ENCODE data around the gene ATF2. TPM values are rescaled to one million over a fixed set of nuclear protein-coding genes. Genes with fewer than 3 reads are reported as not detected.
"Not testable (repeated sequence)": the region's sequence is repeated elsewhere in the genome, so short reads cannot be mapped to it uniquely, and the experiment has no call there.

Gene ATF2
- total RNA-seq, 2 experiments from 2014 or later: 52.2 to 67.5 TPM

DNA sequence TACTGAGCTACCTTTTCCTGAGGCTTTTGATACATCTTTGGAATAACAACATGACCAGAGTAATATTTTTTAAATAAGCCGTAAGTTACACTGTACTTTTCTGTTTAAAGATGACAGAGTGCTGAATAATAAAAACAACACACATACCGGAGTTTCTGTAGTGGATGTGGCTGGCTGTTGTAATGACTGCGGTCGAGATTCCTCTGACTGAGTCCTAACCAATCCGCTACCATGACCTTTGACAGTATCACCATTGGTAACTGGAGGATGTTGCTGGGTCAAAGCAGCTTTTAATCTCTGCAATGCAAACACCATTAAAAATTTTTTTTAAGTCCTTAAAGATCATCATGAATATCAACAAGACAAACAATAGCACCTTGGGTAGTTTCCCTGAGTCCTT, 70.7 kb downstream of the ATF2 start:
- POLR2A ChIA-PET: no interaction called here
- no peak for ATAC-seq
- peaks cover 12% of the 10 kb centered on the region for H3K36me3 Mint-ChIP-seq (ENCODE audit: low read depth)
- intact Hi-C loops (cut with DNase I, micrococcal nuclease): no loop called here
- H3K27me3 Mint-ChIP-seq: no peaks in the 10 kb centered on the region
- H3K9me3 Mint-ChIP-seq (ENCODE audit: low read depth): no peaks in the 10 kb centered on the region
- CTCF ChIA-PET: no interaction called here
- no peaks in the 10 kb centered on the region for H3K4me1 Mint-ChIP-seq
- H3K4me3 Mint-ChIP-seq: no peak overlapping the region
- H3K27ac Mint-ChIP-seq: no peak overlapping the region
- no peak for DNase-seq

DNA sequence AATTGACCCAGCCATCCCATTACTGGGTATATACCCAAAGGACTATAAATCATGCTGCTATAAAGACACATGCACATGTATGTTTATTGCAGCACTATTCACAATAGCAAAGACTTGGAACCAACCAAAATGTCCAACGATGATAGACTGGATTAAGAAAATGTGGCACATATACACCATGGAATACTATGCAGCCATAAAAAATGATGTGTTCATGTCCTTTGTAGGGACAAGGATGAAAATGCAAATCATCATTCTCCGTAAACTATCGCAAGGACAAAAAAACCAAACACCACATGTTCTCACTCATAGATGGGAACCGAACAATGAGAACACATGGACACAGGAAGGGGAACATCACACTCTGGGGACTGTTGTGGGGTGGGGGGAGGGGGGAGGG, 83.9 kb downstream of the ATF2 start:
- ATAC-seq; H3K4me1 Mint-ChIP-seq; DNase-seq; POLR2A ChIA-PET; H3K4me3 Mint-ChIP-seq; H3K27me3 Mint-ChIP-seq; intact Hi-C loops (cut with DNase I, micrococcal nuclease); H3K27ac Mint-ChIP-seq; H3K9me3 Mint-ChIP-seq (ENCODE audit: low read depth); CTCF ChIA-PET: not testable (repeated sequence)
- peaks cover 44% of the 10 kb centered on the region for H3K36me3 Mint-ChIP-seq (ENCODE audit: low read depth)

DNA sequence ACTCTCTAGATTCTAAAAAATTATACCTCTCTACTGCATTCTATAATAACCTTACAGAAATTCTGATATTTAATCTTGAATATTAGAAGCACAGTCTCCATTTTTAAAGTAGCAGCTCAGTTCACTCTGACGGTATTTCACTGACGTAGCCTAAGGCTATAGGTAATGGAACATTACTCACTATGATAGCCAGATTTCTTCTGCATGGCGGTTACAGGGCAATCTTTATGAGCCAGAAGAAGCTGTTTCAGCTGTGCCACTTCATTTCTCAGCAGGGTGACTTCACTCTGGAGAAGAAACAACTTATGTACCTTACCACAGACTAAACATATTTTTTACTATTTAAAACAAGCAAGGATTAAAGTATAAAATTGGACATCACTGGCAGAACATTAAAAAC, 87.5 kb downstream of the ATF2 start:
- Mint-ChIP-seq H3K36me3 (ENCODE audit: low read depth) (peaks cover 63% of the 10 kb centered on the region), H3K4me3 (no peak overlapping the region), H3K27ac (no peak overlapping the region), H3K4me1 (no peaks in the 10 kb centered on the region), H3K27me3 (no peaks in the 10 kb centered on the region), H3K9me3 (ENCODE audit: low read depth) (no peaks in the 10 kb centered on the region)
- intact Hi-C loops (cut with DNase I, micrococcal nuclease): no loop called here
- ATAC-seq: no peak
- POLR2A ChIA-PET: no interaction called here
- CTCF ChIA-PET: interaction anchor here (1.0 to 1.5 kb wide), 4 partner anchors 22 to 205 kb away, joined by 3 to 4 read pairs (median 4); no protein-coding TSS in a partner anchor
- DNase-seq: no peak

DNA sequence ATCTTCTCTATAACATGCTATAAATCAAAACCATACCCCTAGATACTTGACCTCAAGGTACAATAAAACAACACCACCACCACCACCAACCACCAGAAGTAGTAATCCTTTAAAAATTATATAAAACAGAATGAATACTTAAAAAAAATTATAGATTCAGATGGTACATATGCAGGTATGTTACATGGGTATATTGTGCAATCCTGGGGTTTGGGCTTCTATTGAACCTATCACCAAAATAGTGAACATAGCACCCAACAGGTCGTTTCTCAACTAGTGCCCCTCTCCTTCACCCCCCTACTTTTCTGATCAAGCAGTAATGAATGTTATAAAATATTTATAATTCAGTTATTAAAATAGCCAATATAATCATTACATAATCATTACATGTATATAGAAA, 91.7 kb downstream of the ATF2 start:
- H3K27me3 Mint-ChIP-seq: no peaks in the 10 kb centered on the region
- intact Hi-C loops (cut with DNase I, micrococcal nuclease): no loop called here
- no peak overlapping the region for H3K27ac Mint-ChIP-seq
- no peaks in the 10 kb centered on the region for H3K4me1 Mint-ChIP-seq
- no peaks in the 10 kb centered on the region for H3K9me3 Mint-ChIP-seq (ENCODE audit: low read depth)
- peaks cover 54% of the 10 kb centered on the region for H3K36me3 Mint-ChIP-seq (ENCODE audit: low read depth)
- ATAC-seq (no peak), DNase-seq (no peak)
- POLR2A ChIA-PET: interaction anchor here (0.7 kb wide), 1 partner anchor 39 kb away, joined by 3 read pairs; no protein-coding TSS in a partner anchor
- no peak overlapping the region for H3K4me3 Mint-ChIP-seq
- CTCF ChIA-PET: interaction anchor here (0.7 kb wide), 1 partner anchor 332 kb away, joined by 4 read pairs; no protein-coding TSS in a partner anchor

DNA sequence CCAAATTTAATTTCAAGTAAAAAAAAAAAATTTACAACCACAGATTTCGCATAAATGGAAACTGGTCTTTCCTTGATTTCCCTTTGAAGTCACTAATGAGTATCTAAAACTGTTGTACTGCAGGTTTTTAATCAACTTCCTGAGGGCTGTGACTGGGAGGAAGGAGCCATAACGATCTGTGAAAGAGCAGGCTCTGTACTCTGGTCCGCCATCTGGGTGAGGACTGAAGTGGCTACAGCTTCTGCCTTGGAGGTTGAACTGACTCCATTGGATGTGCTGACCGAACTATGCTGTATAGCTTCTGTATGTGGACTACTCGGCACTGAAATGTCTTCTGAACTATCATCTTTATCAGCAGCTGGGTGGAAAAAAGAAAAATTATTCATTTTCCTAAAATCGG, 93.5 kb downstream of the ATF2 start:
- ChIA-PET CTCF (no interaction called here), POLR2A (no interaction called here)
- DNase-seq: no peak
- Mint-ChIP-seq H3K9me3 (ENCODE audit: low read depth) (no peaks in the 10 kb centered on the region), H3K36me3 (ENCODE audit: low read depth) (peaks cover 40% of the 10 kb centered on the region), H3K27me3 (no peaks in the 10 kb centered on the region), H3K4me1 (no peaks in the 10 kb centered on the region), H3K4me3 (no peak overlapping the region), H3K27ac (no peak overlapping the region)
- no peak for ATAC-seq
- intact Hi-C loops (cut with DNase I, micrococcal nuclease): no loop called here

DNA sequence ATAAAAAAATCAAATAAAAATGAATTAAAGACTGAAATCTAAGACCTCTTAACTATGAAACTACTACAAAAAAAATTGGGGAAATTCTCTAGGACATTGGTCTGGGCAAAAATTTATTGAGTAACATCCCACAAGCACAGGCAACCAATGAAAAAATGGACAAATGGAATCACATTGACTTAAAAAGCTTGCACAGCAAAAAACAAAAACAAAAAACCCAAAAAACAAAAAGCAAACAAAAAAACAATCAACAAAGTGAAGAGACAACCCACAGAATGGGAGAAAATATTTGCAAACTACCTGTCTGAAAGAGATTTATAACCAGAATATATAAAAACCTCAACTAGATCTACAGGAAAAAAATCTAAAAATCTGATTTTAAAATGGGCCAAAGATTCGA, 99.5 kb downstream of the ATF2 start:
- H3K9me3 Mint-ChIP-seq (ENCODE audit: low read depth): no peaks in the 10 kb centered on the region
- ChIA-PET CTCF (no interaction called here), POLR2A (no interaction called here)
- ATAC-seq (no peak), DNase-seq (no peak)
- H3K27ac Mint-ChIP-seq: no peak overlapping the region
- H3K36me3 Mint-ChIP-seq (ENCODE audit: low read depth): peaks cover 24% of the 10 kb centered on the region
- H3K4me1 Mint-ChIP-seq: peaks cover 3% of the 10 kb centered on the region
- intact Hi-C loops (cut with DNase I, micrococcal nuclease): no loop called here
- no peaks in the 10 kb centered on the region for H3K27me3 Mint-ChIP-seq
- H3K4me3 Mint-ChIP-seq: no peak overlapping the region

DNA sequence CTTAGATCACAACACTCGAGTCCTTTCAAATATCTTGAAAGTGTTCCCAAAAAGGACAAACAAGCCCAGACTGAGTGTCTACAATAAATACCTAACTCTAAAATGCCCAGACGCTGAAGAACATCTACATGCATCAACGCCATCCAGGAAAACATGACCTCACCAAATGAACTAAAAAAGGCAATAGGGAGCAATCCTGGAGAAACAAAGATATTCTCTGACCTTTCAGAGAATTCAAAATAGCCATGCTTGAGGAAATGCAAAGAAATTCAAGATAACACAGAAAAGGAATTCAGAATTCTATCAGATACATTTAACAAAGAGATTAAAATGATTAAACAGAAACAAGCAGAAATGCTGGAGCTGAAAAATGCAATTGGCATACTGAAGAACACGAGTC, 101.6 kb downstream of the ATF2 start:
- H3K27me3 Mint-ChIP-seq: no peaks in the 10 kb centered on the region
- intact Hi-C loops (cut with DNase I, micrococcal nuclease): no loop called here
- POLR2A ChIA-PET: no interaction called here
- CTCF ChIA-PET: no interaction called here
- no peak overlapping the region for H3K27ac Mint-ChIP-seq
- no peak for ATAC-seq
- peaks cover 19% of the 10 kb centered on the region for H3K36me3 Mint-ChIP-seq (ENCODE audit: low read depth)
- H3K9me3 Mint-ChIP-seq (ENCODE audit: low read depth): no peaks in the 10 kb centered on the region
- no peak for DNase-seq
- H3K4me3 Mint-ChIP-seq: no peak overlapping the region
- peaks cover 7% of the 10 kb centered on the region for H3K4me1 Mint-ChIP-seq

DNA sequence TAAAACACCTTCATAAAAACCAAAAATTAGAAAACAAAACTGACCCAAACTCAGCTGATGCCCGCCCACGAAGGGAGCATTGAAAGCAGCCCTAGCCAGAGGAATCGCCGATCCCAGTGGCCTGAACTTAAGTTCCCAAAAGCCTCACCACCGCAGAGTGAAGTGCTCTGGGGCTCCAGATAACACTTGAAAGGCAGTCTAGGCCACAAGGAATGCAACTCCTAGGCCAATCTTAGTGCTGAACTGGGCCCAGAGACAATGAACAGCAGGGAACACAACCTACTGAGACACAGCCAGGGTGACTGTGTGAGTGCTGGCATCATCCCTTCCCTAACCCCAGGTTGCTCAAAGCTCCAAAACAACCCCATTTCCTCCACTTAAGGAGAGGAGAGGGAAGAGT, 103.2 kb downstream of the ATF2 start:
- ChIA-PET CTCF (no interaction called here), POLR2A (no interaction called here)
- H3K27me3 Mint-ChIP-seq: no peaks in the 10 kb centered on the region

DNA sequence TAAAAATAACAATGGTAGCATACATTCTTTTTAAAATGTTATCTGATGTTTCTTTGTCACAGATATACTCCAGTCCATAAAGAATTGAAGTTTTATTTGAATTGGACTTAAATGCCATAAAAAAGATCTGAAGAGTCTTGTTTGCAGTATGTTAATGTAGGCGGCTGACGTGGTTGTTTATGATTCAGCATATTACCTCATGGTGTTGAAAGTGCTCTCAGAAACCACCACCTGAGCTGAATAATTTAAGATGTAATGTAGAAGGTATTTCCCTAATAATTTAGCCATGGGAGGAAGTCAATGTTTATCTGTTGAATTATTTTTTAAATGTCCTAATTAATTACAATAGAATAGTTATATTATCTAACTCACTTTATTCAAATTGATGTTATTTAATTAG, 104.3 kb downstream of the ATF2 start:
- H3K27ac Mint-ChIP-seq: no peak overlapping the region
- no peak overlapping the region for H3K4me3 Mint-ChIP-seq
- no peaks in the 10 kb centered on the region for H3K9me3 Mint-ChIP-seq (ENCODE audit: low read depth)
- H3K27me3 Mint-ChIP-seq: no peaks in the 10 kb centered on the region
- peaks cover 25% of the 10 kb centered on the region for H3K36me3 Mint-ChIP-seq (ENCODE audit: low read depth)
- ChIA-PET POLR2A (no interaction called here), CTCF (no interaction called here)
- DNase-seq: no peak
- H3K4me1 Mint-ChIP-seq: peaks cover 7% of the 10 kb centered on the region
- no peak for ATAC-seq
- intact Hi-C loops (cut with DNase I, micrococcal nuclease): no loop called here

More for the DNA sequence above, 103.2 kb downstream of the ATF2 start:
- no peak for DNase-seq
- H3K4me1 Mint-ChIP-seq: peaks cover 7% of the 10 kb centered on the region
- no peak for ATAC-seq
- intact Hi-C loops (cut with DNase I, micrococcal nuclease): no loop called here
- peaks cover 19% of the 10 kb centered on the region for H3K36me3 Mint-ChIP-seq (ENCODE audit: low read depth)
- H3K4me3 Mint-ChIP-seq: no peak overlapping the region
- H3K27ac Mint-ChIP-seq: no peak overlapping the region
- no peaks in the 10 kb centered on the region for H3K9me3 Mint-ChIP-seq (ENCODE audit: low read depth)

DNA sequence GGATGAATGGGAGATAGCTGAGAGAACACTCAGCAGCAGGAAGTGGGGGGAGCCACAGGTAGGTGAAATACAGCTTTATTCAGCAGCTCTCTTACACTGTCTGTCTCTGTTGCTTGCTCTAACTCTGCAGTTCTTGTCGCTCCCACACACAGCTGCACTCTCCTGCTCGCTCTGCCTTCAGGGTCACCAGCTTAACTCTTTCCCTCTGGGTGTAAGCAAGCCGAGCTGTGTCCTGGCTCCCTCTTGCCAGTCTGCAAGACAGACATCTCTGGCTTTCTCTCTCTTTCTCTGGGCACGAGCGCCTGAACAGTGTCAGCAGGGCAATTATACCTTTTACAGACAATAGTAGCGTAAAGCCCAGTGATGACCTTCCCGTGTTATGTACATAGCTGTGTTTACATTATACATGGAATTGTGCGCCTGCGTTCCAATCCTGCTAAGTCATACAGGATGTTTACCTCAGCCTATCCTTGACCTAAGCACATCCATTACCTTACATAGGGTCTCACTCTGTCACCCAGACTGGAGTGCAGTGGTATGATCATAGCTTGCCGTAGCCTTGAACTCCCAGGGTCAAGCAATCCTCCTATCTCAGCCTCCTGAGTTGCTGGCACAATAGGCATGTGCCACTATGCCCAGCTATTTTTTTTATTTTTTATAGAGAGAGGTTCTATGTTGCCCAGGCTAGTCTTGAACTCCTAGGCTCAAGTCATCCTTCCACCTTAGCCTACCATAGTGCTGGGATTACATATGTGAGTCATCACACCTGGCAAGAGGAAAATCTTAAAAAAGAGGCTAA, 105.0 kb downstream of the ATF2 start:
- no peak for DNase-seq
- H3K4me1 Mint-ChIP-seq: peaks cover 7% of the 10 kb centered on the region
- no peak for ATAC-seq
- intact Hi-C loops (cut with DNase I, micrococcal nuclease): no loop called here
- no peaks in the 10 kb centered on the region for H3K27me3 Mint-ChIP-seq
- no peaks in the 10 kb centered on the region for H3K9me3 Mint-ChIP-seq (ENCODE audit: low read depth)
- H3K4me3 Mint-ChIP-seq: no peak overlapping the region
- ChIA-PET CTCF (no interaction called here), POLR2A (interaction anchor here (0.6 to 1.2 kb wide), 2 partner anchors 26 to 205 kb away, joined by 3 read pairs; no protein-coding TSS in a partner anchor)
- peaks cover 25% of the 10 kb centered on the region for H3K36me3 Mint-ChIP-seq (ENCODE audit: low read depth)
- H3K27ac Mint-ChIP-seq: no peak overlapping the region

DNA sequence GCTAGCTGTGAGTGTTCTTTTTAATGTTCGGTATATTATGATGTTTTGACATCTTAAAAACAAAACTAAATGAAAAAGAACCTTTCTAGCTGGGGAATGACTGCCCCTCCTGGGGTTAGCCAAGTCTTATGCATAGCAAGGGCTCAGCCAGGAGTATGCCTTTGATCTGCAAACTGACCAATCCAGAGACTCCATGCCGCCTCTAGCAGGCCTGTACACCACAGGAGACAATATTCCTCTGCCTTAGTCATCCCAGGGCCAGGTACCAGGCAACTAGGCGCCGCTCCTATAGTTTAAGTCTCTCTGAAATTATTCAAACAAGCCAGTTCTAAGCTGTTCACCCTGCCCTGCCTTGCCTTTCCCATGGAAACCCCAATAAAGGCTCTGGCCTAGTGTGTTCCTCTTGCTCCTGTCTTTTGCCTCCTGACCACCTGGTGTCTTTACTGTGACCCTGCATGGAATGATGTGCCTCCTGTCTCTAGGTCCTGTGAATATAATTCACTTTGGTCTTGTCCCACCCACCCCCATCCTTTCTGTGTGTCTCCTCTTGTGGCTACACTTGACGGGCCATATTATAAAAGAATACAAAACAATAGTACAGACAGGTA, 110.8 kb downstream of the ATF2 start:
- Mint-ChIP-seq H3K4me3 (no peak overlapping the region), H3K36me3 (ENCODE audit: low read depth) (peaks cover 6% of the 10 kb centered on the region), H3K27me3 (no peaks in the 10 kb centered on the region), H3K9me3 (ENCODE audit: low read depth) (no peaks in the 10 kb centered on the region), H3K27ac (no peak overlapping the region), H3K4me1 (no peaks in the 10 kb centered on the region)
- ATAC-seq (no peak), DNase-seq (no peak)
- intact Hi-C loops (cut with DNase I, micrococcal nuclease): no loop called here
- ChIA-PET CTCF (interaction anchor here (1.4 kb wide), 1 partner anchor 24 kb away, joined by 4 read pairs; no protein-coding TSS in a partner anchor), POLR2A (interaction anchor here (0.6 kb wide), 1 partner anchor 14 kb away, joined by 3 read pairs; no protein-coding TSS in a partner anchor)

DNA sequence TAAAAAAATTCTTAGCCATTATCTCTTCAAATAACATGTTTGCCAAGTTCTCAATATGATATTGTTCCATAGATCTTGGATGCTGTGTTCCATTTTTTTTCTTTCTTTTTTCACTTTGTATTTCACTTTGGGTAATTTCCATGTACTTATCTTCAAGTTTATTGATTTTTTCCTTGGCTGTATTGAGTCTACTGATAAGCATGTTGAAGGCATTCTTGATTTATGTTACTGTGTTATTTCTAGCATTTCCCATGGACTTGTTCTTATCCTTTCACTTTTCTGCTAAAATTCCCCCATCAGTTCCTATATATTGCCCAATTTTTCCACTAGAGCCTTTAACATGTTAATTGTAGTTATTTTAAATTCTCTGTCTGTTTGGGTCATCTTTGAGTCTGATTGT, 112.0 kb downstream of the ATF2 start:
- ATAC-seq: no peak
- Mint-ChIP-seq H3K27ac (no peak overlapping the region), H3K27me3 (no peaks in the 10 kb centered on the region), H3K36me3 (ENCODE audit: low read depth) (peaks cover 9% of the 10 kb centered on the region), H3K4me3 (no peak overlapping the region), H3K9me3 (ENCODE audit: low read depth) (no peaks in the 10 kb centered on the region), H3K4me1 (no peaks in the 10 kb centered on the region)
- POLR2A ChIA-PET: no interaction called here
- no peak for DNase-seq
- CTCF ChIA-PET: interaction anchor here (0.6 kb wide), 1 partner anchor 18 kb away, joined by 4 read pairs; no protein-coding TSS in a partner anchor
- intact Hi-C loops (cut with DNase I, micrococcal nuclease): no loop called here
